ENCODE results near the gene HOMER2.

DNA sequence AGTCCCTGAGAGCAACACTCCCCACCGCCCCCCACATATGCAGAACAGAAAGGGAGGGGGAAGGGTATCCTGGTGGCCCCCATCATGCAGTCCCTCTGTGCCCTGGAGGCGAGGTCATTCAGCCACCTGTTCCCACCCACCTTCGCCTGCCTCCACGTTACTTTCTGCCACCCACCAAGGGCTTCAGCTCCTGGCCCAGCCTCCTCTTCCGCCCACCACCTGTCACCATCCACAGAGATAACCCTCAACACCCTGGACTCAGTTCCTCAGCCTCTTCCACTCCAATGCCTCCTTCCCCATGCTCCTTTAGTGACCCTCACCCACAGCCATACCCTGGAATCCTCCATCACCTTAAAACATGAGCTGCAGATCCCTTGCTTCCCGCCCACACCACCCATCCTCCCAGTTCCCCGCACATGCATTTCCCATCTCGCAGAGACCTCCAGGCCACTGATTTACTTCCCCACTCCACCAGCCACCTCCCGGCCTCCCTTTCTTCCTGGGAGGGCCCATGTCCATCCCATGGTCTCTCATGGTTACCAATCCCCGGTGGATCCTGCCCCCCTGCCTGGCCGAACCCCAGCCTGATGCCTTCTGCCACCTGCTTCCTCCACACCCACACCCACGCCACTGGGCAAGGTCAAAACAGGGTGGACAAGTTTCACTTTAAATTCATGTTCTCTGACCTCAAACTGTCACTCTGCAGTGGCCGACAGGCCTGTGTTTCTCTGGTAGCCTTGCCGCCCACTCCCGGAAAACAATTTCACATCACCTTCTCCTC is 18.2 kb downstream of the HOMER2 start:
- TF ChIP-seq, protein P1, sequence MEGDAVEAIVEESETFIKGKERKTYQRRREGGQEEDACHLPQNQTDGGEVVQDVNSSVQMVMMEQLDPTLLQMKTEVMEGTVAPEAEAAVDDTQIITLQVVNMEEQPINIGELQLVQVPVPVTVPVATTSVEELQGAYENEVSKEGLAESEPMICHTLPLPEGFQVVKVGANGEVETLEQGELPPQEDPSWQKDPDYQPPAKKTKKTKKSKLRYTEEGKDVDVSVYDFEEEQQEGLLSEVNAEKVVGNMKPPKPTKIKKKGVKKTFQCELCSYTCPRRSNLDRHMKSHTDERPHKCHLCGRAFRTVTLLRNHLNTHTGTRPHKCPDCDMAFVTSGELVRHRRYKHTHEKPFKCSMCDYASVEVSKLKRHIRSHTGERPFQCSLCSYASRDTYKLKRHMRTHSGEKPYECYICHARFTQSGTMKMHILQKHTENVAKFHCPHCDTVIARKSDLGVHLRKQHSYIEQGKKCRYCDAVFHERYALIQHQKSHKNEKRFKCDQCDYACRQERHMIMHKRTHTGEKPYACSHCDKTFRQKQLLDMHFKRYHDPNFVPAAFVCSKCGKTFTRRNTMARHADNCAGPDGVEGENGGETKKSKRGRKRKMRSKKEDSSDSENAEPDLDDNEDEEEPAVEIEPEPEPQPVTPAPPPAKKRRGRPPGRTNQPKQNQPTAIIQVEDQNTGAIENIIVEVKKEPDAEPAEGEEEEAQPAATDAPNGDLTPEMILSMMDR (IDR thresholded peaks at IDR 0.05; ENCODE audit: low read depth, low read length, poor library complexity, severe bottlenecking), result no peak
- no peak for TF ChIP-seq EZH2phosphoT487 (IDR thresholded peaks at IDR 0.05; ENCODE audit: borderline replicate concordance, low read length)
